ENCODE measurements around the gene BCAS4.

The BCAS4 gene

DNA sequence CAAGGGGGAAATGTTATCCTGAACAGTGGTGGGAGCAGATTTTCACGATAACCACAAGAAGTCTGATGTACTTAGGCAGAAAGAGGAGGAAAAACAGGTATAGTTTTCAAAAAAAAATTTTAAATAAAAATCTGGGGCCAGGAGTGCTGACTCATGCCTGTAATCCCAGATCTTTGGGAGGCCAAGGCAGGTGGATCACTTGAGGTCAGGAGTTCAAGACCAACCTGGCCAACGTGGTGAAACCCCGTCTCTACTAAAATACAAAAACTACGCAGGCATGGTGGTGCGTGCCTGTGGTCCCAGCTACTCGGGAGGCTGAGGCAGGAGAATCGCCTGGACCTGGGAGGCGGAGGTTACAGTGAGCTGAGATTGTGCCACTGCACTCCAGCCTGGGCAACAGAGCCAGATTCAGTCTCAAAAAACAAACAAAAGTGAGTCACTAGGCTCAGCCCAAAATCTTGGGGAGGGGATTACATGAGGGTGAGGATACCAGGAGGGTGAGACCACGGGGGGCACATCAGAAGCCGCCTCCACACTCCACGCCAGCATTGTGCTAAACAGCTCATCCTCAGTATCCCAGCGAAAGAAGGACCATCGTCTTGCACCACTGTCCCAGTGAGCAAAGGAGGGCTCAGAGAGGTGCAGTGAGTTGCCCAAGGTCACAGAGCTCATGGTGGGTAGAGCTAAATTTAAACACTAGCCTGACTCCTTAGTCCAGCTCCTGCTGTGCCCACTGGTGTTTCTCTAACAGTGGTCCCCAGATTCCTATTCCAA, 33.7 kb downstream of the BCAS4 start:
- no peaks in the 10 kb centered on the region for H3K36me3 ChIP-seq (ENCODE audit: insufficient read depth, low read length)
- ATAC-seq (ENCODE audit: insufficient read depth, low read depth) = no peak
- DNase-seq = no peak

DNA sequence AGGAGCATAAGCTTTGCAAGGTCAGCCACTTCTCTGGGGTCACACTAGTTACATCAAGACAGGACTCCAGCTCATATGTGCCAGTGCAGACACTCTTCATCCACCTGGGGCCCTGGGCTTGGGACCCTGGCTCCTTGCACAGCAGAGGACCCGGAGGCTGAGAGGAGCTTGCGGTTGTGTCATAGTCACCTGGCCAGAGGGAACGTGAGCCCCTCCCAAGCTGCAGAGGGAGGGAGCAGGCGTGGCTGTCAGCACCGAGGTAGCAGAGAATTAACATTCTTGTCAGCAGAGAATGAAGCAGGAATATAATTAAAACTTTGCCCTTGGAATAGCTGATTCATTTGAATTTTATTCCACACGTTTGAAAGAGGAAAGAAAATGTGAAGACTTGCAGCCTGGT, 36.8 kb downstream of the BCAS4 start:
- Histone ChIP-seq H3K79me2 (ENCODE audit: insufficient read depth, low read length) (no peaks in the 10 kb centered on the region), H3K27ac (ENCODE audit: low read length) (no peak overlapping the region), H3K27me3 (ENCODE audit: insufficient read depth, low read length, poor library complexity) (peaks cover 18% of the 10 kb centered on the region), H2AFZ (ENCODE audit: low read depth, low read length) (no peak overlapping the region), H3K9ac (ENCODE audit: low read depth, low read length) (no peak overlapping the region), H4K20me1 (ENCODE audit: insufficient read depth, low read length) (0 out of 2 replicates have a peak, but pooled peaks cover 3% of the 10 kb centered on the region), H3K36me3 (ENCODE audit: insufficient read depth, low read length) (no peaks in the 10 kb centered on the region), H3K4me2 (ENCODE audit: insufficient read depth, low read length) (no peak overlapping the region), H3K9me3 (ENCODE audit: insufficient read depth, low read length, severe bottlenecking) (no peaks in the 10 kb centered on the region), H3K4me3 (ENCODE audit: low read depth in 1 of 2, low read length in 2 of 2) (no peak overlapping the region), H3K4me1 (ENCODE audit: insufficient read depth, low read length) (no peaks in the 10 kb centered on the region)
- no peak for TF ChIP-seq EZH2 (IDR thresholded peaks at IDR 0.05; ENCODE audit: borderline replicate concordance, low read depth, low read length, severe bottlenecking)
- TF ChIP-seq, protein P1, sequence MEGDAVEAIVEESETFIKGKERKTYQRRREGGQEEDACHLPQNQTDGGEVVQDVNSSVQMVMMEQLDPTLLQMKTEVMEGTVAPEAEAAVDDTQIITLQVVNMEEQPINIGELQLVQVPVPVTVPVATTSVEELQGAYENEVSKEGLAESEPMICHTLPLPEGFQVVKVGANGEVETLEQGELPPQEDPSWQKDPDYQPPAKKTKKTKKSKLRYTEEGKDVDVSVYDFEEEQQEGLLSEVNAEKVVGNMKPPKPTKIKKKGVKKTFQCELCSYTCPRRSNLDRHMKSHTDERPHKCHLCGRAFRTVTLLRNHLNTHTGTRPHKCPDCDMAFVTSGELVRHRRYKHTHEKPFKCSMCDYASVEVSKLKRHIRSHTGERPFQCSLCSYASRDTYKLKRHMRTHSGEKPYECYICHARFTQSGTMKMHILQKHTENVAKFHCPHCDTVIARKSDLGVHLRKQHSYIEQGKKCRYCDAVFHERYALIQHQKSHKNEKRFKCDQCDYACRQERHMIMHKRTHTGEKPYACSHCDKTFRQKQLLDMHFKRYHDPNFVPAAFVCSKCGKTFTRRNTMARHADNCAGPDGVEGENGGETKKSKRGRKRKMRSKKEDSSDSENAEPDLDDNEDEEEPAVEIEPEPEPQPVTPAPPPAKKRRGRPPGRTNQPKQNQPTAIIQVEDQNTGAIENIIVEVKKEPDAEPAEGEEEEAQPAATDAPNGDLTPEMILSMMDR (IDR thresholded peaks at IDR 0.05; ENCODE audit: borderline replicate concordance, extremely low read depth, low read length, poor library complexity, severe bottlenecking) = no peak
- no peak for DNase-seq
- ATAC-seq (ENCODE audit: insufficient read depth, low read depth) = no peak

More for the DNA sequence above, 33.7 kb downstream of the BCAS4 start:
- Histone ChIP-seq H3K4me3 (ENCODE audit: low read depth in 1 of 2, low read length in 2 of 2) (no peak overlapping the region), H3K79me2 (ENCODE audit: insufficient read depth, low read length) (no peaks in the 10 kb centered on the region), H3K27ac (ENCODE audit: low read length) (no peak overlapping the region), H3K4me2 (ENCODE audit: insufficient read depth, low read length) (no peak overlapping the region), H3K27me3 (ENCODE audit: insufficient read depth, low read length, poor library complexity) (peaks cover 20% of the 10 kb centered on the region), H3K9me3 (ENCODE audit: insufficient read depth, low read length, severe bottlenecking) (no peaks in the 10 kb centered on the region), H2AFZ (ENCODE audit: low read depth, low read length) (no peak overlapping the region), H3K9ac (ENCODE audit: low read depth, low read length) (no peak overlapping the region), H3K4me1 (ENCODE audit: insufficient read depth, low read length) (no peaks in the 10 kb centered on the region), H4K20me1 (ENCODE audit: insufficient read depth, low read length) (0 out of 2 replicates have a peak, but pooled peaks cover 3% of the 10 kb centered on the region)
- no peak for TF ChIP-seq EZH2 (IDR thresholded peaks at IDR 0.05; ENCODE audit: borderline replicate concordance, low read depth, low read length, severe bottlenecking)
- TF ChIP-seq, protein P1 (IDR thresholded peaks at IDR 0.05; ENCODE audit: borderline replicate concordance, extremely low read depth, low read length, poor library complexity, severe bottlenecking) = no peak

DNA sequence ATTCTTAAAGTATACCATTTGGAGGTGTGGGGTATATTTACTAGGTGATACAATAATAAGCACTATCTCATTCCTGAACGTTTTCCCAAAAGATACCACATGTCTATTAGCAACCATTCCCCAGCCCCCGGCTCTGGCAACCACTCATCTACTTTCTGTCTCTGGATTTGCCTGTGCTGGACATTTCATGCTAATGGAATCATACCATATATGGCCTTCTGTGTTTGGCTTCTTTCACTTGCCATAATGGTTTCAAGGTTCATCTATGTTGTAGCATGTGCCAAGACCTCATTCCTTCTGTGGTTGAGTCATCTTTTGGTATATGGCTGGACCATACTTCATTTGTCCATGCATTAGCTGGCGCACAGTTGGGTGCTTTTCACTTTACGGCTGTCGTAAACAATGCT, 39.7 kb downstream of the BCAS4 start:
- TF ChIP-seq, protein P1 (IDR thresholded peaks at IDR 0.05; ENCODE audit: borderline replicate concordance, extremely low read depth, low read length, poor library complexity, severe bottlenecking) = no peak
- no peak for TF ChIP-seq EZH2 (IDR thresholded peaks at IDR 0.05; ENCODE audit: borderline replicate concordance, low read depth, low read length, severe bottlenecking)
- H3K27ac ChIP-seq (ENCODE audit: low read length) = no peak overlapping the region
- no peaks in the 10 kb centered on the region for H3K4me1 ChIP-seq (ENCODE audit: insufficient read depth, low read length)
- H3K79me2 ChIP-seq (ENCODE audit: insufficient read depth, low read length) = no peaks in the 10 kb centered on the region
- no peak overlapping the region for H3K4me3 ChIP-seq (ENCODE audit: low read depth in 1 of 2, low read length in 2 of 2)
- H3K4me2 ChIP-seq (ENCODE audit: insufficient read depth, low read length) = no peak overlapping the region
- no peak overlapping the region for H2AFZ ChIP-seq (ENCODE audit: low read depth, low read length)
- peaks cover 18% of the 10 kb centered on the region for H3K27me3 ChIP-seq (ENCODE audit: insufficient read depth, low read length, poor library complexity)
- no peak overlapping the region for H3K9ac ChIP-seq (ENCODE audit: low read depth, low read length)
- 0 out of 2 replicates have a peak, but pooled peaks cover 3% of the 10 kb centered on the region for H4K20me1 ChIP-seq (ENCODE audit: insufficient read depth, low read length)
- no peak for DNase-seq
- no peaks in the 10 kb centered on the region for H3K9me3 ChIP-seq (ENCODE audit: insufficient read depth, low read length, severe bottlenecking)
- H3K36me3 ChIP-seq (ENCODE audit: insufficient read depth, low read length) = no peaks in the 10 kb centered on the region
- ATAC-seq (ENCODE audit: insufficient read depth, low read depth) = no peak

Data from DND-41 (cell line).